Adrenal gland (tissue), 5 donors: Measurements from ENCODE around the gene ELP5.

Source experiments
- POLR2A ChIP-seq, 2 donors: fragments of 450-650 bp; IDR thresholded peaks; one replicate each; pipeline ENCODE4 v1.6.1; 2017; ENCODE audit warnings: antibody characterized with exemption in 2 of 2, mild to moderate bottlenecking in 2 of 2, moderate library complexity in 1 of 2
- TF ChIP-seq, protein P1 (sequence below), 6 experiments: fragments of 450-650 bp in 4 of 6; fragments of 200-600 bp in 2 of 6; sonication (generic) in 1 of 6; IDR thresholded peaks; 1 replicate in 5 of 6; 2 replicates in 1 of 6; pipeline versions ENCODE4 v1.5.1 to v1.8.0; 2016 to 2021; ENCODE audit warnings: antibody characterized with exemption in 6 of 6, mild to moderate bottlenecking in 2 of 6, moderate library complexity in 1 of 6
- donor health status: DM: no; HTN: no; CAD: no.

DNA sequence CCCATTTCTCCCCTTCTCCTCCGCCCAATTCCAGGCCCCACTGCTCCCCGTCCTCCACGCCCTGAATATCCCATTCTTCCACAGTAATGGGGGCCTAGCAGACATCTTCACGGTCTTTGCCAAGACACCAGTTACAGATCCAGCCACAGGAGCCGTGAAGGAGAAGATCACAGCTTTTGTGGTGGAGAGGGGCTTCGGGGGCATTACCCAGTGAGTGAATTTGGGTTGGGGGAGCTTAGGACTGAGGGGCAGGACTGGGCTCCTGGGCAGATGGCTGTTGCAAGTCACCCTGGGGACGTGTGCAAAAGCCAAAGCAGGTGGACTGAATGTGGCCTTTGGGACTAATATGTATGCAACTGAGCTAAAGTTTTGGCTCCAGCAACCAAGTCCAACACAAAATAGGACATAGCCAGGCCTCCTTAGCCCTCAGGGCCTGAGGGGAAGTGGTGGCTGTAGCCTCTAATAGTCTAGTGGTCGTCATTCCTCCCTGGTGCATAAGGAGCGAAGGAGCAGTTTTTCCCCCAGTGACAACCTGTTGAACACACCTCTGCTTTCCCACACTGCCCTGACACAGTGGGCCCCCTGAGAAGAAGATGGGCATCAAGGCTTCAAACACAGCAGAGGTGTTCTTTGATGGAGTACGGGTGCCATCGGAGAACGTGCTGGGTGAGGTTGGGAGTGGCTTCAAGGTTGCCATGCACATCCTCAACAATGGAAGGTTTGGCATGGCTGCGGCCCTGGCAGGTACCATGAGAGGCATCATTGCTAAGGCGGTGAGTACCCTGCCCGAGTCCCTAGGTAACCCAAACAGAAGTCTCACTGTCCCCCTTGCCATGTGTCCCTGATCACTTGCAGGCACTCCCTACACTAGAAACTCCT is 29.7 kb upstream of the ELP5 start:
- TF ChIP-seq, protein P1, sequence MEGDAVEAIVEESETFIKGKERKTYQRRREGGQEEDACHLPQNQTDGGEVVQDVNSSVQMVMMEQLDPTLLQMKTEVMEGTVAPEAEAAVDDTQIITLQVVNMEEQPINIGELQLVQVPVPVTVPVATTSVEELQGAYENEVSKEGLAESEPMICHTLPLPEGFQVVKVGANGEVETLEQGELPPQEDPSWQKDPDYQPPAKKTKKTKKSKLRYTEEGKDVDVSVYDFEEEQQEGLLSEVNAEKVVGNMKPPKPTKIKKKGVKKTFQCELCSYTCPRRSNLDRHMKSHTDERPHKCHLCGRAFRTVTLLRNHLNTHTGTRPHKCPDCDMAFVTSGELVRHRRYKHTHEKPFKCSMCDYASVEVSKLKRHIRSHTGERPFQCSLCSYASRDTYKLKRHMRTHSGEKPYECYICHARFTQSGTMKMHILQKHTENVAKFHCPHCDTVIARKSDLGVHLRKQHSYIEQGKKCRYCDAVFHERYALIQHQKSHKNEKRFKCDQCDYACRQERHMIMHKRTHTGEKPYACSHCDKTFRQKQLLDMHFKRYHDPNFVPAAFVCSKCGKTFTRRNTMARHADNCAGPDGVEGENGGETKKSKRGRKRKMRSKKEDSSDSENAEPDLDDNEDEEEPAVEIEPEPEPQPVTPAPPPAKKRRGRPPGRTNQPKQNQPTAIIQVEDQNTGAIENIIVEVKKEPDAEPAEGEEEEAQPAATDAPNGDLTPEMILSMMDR (IDR thresholded peaks at IDR 0.05), result no peak
- TF ChIP-seq POLR2A (IDR thresholded peaks at IDR 0.05), result no peak
